IMR-90 (cell line): ENCODE data around the gene TBC1D24. TPM values are rescaled to one million over a fixed set of nuclear protein-coding genes. Genes with fewer than 3 reads are reported as not detected.

Experiments used
- ATAC-seq: fragments of 200-7000 bp; cut with Tn5 transposase; 2 replicates; pipeline ENCODE4 v1.9.1; 2020; ENCODE audit warnings: low read depth, mild to moderate bottlenecking, moderate library complexity
- BruUV-seq: library from RNA; stranded (reverse); fragments of 400-500 nt; replicated peaks from 2 replicates; lab custom pipeline; 2021; lab: Mats Ljungman, UMichigan
- CTCF ChIA-PET: fragments of 300-600 bp; formaldehyde crosslinking; extraction: SDS; loops from one replicate; lab custom pipeline; 2021; ENCODE audit warnings: antibody characterized with exemption; lab: Yijun Ruan, JAX
- POLR2A ChIA-PET: fragments of 300-600 bp; sonication (Branson Sonifier 250); formaldehyde crosslinking; loops from one replicate; lab custom pipeline; 2022; ENCODE audit warnings: antibody characterized with exemption; ENCODE audit not compliant: unreplicated experiment; lab: Charles Lee
- DNase-seq: peaks from one replicate; pipeline ENCODE4 v3.0.0; 2013
- H2AFZ ChIP-seq: replicated peaks from 2 replicates; pipeline ENCODE3; 2013; ENCODE audit warnings: low read length, mild to moderate bottlenecking; ENCODE audit not compliant: poor library complexity
- H2AK5ac ChIP-seq: 2 replicates; pipeline ENCODE4 v1.6.1; 2013; ENCODE audit warnings: low read depth, low read length, inconsistent platforms
- H2AK9ac ChIP-seq: replicated peaks from 2 replicates; pipeline ENCODE3; 2013; ENCODE audit warnings: mild to moderate bottlenecking, low read depth, low read length, moderate library complexity; ENCODE audit not compliant: poor library complexity
- H2BK120ac ChIP-seq: 2 replicates; pipeline ENCODE4 v1.6.1; 2013; ENCODE audit warnings: low read depth, low read length, inconsistent platforms
- H2BK15ac ChIP-seq: 3 replicates; pipeline ENCODE4 v1.6.1; 2013; ENCODE audit warnings: low read depth, low read length, inconsistent platforms
- H2BK20ac ChIP-seq: 2 replicates; pipeline ENCODE4 v1.6.1; 2013; ENCODE audit warnings: low read depth, mild to moderate bottlenecking, inconsistent platforms, low read length, moderate library complexity
- H2BK5ac ChIP-seq: 2 replicates; pipeline ENCODE4 v1.6.1; 2013; ENCODE audit warnings: mild to moderate bottlenecking, low read depth, low read length, inconsistent platforms; ENCODE audit not compliant: poor library complexity, severe bottlenecking
- H3K14ac ChIP-seq: replicated peaks from 2 replicates; pipeline ENCODE4 v1.6.1; 2013; ENCODE audit warnings: low read depth, low read length, inconsistent platforms
- H3K18ac ChIP-seq: 2 replicates; pipeline ENCODE4 v1.6.1; 2013; ENCODE audit warnings: low read depth, low read length, control low read depth
- H3K23ac ChIP-seq: 2 replicates; pipeline ENCODE4 v1.6.1; 2013; ENCODE audit warnings: low read depth, low read length, inconsistent platforms
- H3K27ac ChIP-seq: 2 replicates; pipeline ENCODE4 v1.5.1; 2013; ENCODE audit warnings: mild to moderate bottlenecking, control low read depth, low read length; ENCODE audit not compliant: insufficient read depth
- H3K27me3 ChIP-seq: 2 replicates; pipeline ENCODE4 v1.6.1; 2013; ENCODE audit warnings: low read length; ENCODE audit not compliant: control insufficient read depth, insufficient read depth
- H3K36me3 ChIP-seq: 2 replicates; pipeline ENCODE4 v1.6.1; 2013; ENCODE audit warnings: low read length, mixed read lengths; ENCODE audit not compliant: control insufficient read depth, insufficient read depth
- H3K4ac ChIP-seq: 2 replicates; pipeline ENCODE4 v1.6.1; 2013; ENCODE audit warnings: low read depth, low read length, inconsistent platforms
- H3K4me1 ChIP-seq: 2 replicates; pipeline ENCODE4 v1.6.1; 2013; ENCODE audit warnings: low read length, mixed read lengths; ENCODE audit not compliant: control insufficient read depth, insufficient read depth
- H3K4me2 ChIP-seq: 2 replicates; pipeline ENCODE4 v1.6.1; 2013; ENCODE audit warnings: low read depth, mild to moderate bottlenecking, control low read depth, low read length, moderate library complexity
- H3K4me3 ChIP-seq: 2 replicates; pipeline ENCODE4 v1.5.1; 2013; ENCODE audit warnings: low read depth, mild to moderate bottlenecking, control low read depth, low read length, moderate library complexity; ENCODE audit not compliant: insufficient read depth
- H3K56ac ChIP-seq: 2 replicates; pipeline ENCODE4 v1.6.1; 2013; ENCODE audit warnings: low read length, inconsistent platforms; ENCODE audit not compliant: insufficient read depth; ENCODE audit errors: extremely low read depth
- H3K79me1 ChIP-seq, 2 experiments: 2 replicates each; pipeline ENCODE4 v1.6.1; 2013; ENCODE audit warnings: low read length in 2 of 2, inconsistent platforms in 1 of 2, low read depth in 1 of 2
- H3K9ac ChIP-seq: 2 replicates; pipeline ENCODE4 v1.6.1; 2013; ENCODE audit warnings: low read depth, low read length, control low read depth
- H3K9me1 ChIP-seq: 2 replicates; pipeline ENCODE4 v1.6.1; 2013; ENCODE audit warnings: low read length, inconsistent platforms; ENCODE audit not compliant: insufficient read depth
- H3K9me3 ChIP-seq: 2 replicates; pipeline ENCODE4 v1.6.1; 2013; ENCODE audit warnings: low read length; ENCODE audit not compliant: control insufficient read depth, insufficient read depth
- H4K20me1 ChIP-seq: 2 replicates; pipeline ENCODE4 v1.6.1; 2013; ENCODE audit warnings: low read length, inconsistent platforms; ENCODE audit not compliant: insufficient read depth
- H4K5ac ChIP-seq: 2 replicates; pipeline ENCODE4 v1.6.1; 2013; ENCODE audit warnings: mild to moderate bottlenecking, low read depth, low read length, control low read depth
- H4K8ac ChIP-seq, 2 experiments: 2 replicates each; pipeline ENCODE4 v1.6.1; 2013; ENCODE audit warnings: low read depth in 2 of 2, low read length in 2 of 2, control low read depth in 1 of 2, inconsistent platforms in 1 of 2
- H4K91ac ChIP-seq: 2 replicates; pipeline ENCODE4 v1.6.1; 2013; ENCODE audit warnings: low read depth, low read length, inconsistent platforms; ENCODE audit not compliant: insufficient read depth
- BHLHE40 ChIP-seq: fragments of 150-350 bp; IDR thresholded peaks from 2 replicates; pipeline ENCODE4 v1.6.1; 2016; ENCODE audit warnings: mild to moderate bottlenecking, low read depth, low read length
- CEBPB ChIP-seq: IDR thresholded peaks from 2 replicates; pipeline ENCODE4 v1.6.1; 2012; ENCODE audit warnings: low read depth, low read length, improper control_type of control experiment
- CHD1 ChIP-seq: IDR thresholded peaks from 2 replicates; pipeline ENCODE4 v1.6.1; 2012; ENCODE audit warnings: low read depth, low read length, improper control_type of control experiment
- FOS ChIP-seq: fragments of 150-350 bp; IDR thresholded peaks from 2 replicates; pipeline ENCODE4 v1.6.1; 2016; ENCODE audit warnings: low read depth, low read length
- MAFK ChIP-seq: IDR thresholded peaks from 2 replicates; pipeline ENCODE4 v1.6.1; 2012; ENCODE audit warnings: low read depth, low read length, improper control_type of control experiment
- MAZ ChIP-seq: IDR thresholded peaks from 2 replicates; pipeline ENCODE4 v1.6.1; 2012; ENCODE audit warnings: low read depth, mild to moderate bottlenecking, low read length, improper control_type of control experiment, moderate library complexity, borderline replicate concordance
- MXI1 ChIP-seq: IDR thresholded peaks from 2 replicates; pipeline ENCODE4 v1.6.1; 2012; ENCODE audit warnings: low read depth, mild to moderate bottlenecking, low read length, moderate library complexity, borderline replicate concordance
- NFE2L2 ChIP-seq: fragments of 150-350 bp; IDR thresholded peaks from 2 replicates; pipeline ENCODE4 v1.6.1; 2016; ENCODE audit warnings: low read depth, mild to moderate bottlenecking, low read length
- RAD21 ChIP-seq: IDR thresholded peaks from 2 replicates; pipeline ENCODE4 v1.6.1; 2012; ENCODE audit warnings: low read length, improper control_type of control experiment
- RCOR1 ChIP-seq: IDR thresholded peaks from 2 replicates; pipeline ENCODE4 v1.6.1; 2012; ENCODE audit warnings: mild to moderate bottlenecking, low read length, improper control_type of control experiment; ENCODE audit not compliant: insufficient replicate concordance
- RFX5 ChIP-seq: IDR thresholded peaks from 2 replicates; pipeline ENCODE4 v1.8.0; 2012; ENCODE audit warnings: low read depth, mild to moderate bottlenecking, low read length, moderate library complexity
- SMC3 ChIP-seq: fragments of 150-350 bp; IDR thresholded peaks from 2 replicates; pipeline ENCODE4 v1.6.1; 2016; ENCODE audit warnings: low read depth, mild to moderate bottlenecking, antibody characterized with exemption, low read length, moderate library complexity
- WGBS, 2 experiments: methylation state at CpG; one replicate each; pipeline versions ENCODE4 v1.1.5 to v1.1.7; 2013; ENCODE audit warnings: missing lambda C conversion rate in 2 of 2; ENCODE audit not compliant: insufficient read length in 1 of 2; ENCODE audit errors: extremely low coverage in 2 of 2; 5-methylcytosine and 5-hydroxymethylcytosine counted together
- dilution Hi-C: fragments of 300-500 bp; cut with HindIII; formaldehyde crosslinking; loops from one replicate; pipeline ENCODE4 v1.14.3; 2018; ENCODE audit warnings: low sequenced_read_pairs; ENCODE audit not compliant: unreplicated experiment
- in situ Hi-C: fragments of 300-500 bp; cut with MboI; formaldehyde crosslinking; loops from 3 replicates; pipeline ENCODE4 v1.14.3; 2019; ENCODE audit warnings: low sequenced_read_pairs, inconsistent platforms, mixed read lengths
- intact Hi-C: fragments of 100-400 bp; cut with micrococcal nuclease; formaldehyde crosslinking; loops from 2 replicates; pipeline ENCODE4 v1.10.0; 2022
- polyA plus RNA-seq, 3 experiments: library from polyadenylated mRNA; depleted of rRNA; stranded (reverse); fragments of >200 nt; gene quantifications; 2 replicates each; pipeline ENCODE4 v1.2.3, GENCODE V29; 2012; ENCODE audit warnings: low replicate concordance in 1 of 3
- total RNA-seq: library from RNA; depleted of rRNA; stranded (reverse); fragments of >200 nt; gene quantifications from 2 replicates; pipeline ENCODE4 v1.2.3, GENCODE V29; 2012
- TF ChIP-seq, protein P1 (sequence below): fragments of 150-350 bp; IDR thresholded peaks from 2 replicates; pipeline ENCODE4 v1.6.1; 2017; ENCODE audit warnings: mild to moderate bottlenecking, antibody characterized with exemption, low read length, low read depth
- TF ChIP-seq, protein P2 (sequence below): conservative IDR thresholded peaks from 2 replicates; pipeline ENCODE4 v1.5.1; 2012; ENCODE audit warnings: mild to moderate bottlenecking, low read depth, low read length, improper control_type of control experiment
- TF ChIP-seq, protein P3 (sequence below): fragments of 150-350 bp; IDR thresholded peaks from 2 replicates; pipeline ENCODE4 v1.6.1; 2016; ENCODE audit warnings: low read depth, mild to moderate bottlenecking, low read length, moderate library complexity, borderline replicate concordance

The TBC1D24 gene
- total and polyA plus RNA-seq, 2 of the 4 experiments (the other 2 are of a cell fraction): 7.5 to 13.4 TPM

DNA sequence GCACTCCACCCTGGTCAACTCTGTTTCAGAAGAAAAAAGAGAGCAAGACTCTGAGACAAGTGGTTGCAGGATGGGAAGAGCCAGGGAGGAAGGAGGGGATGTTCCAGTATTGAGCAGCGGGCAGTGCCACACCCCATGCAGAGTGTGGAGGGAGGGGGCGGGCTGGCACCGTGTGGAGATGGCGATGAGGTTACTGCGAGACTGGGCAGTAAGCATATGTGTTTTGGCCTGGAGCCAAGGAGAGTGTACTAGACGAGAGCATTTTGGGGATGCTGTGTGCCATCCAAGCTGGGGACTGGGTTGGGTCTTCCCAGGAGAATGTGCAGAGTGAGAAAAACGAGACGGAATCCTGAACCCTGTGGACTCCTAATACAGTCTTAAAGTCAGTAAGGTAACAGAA lies 3.4 kb downstream of the TBC1D24 start:
- H3K14ac ChIP-seq: no peak overlapping the region
- H3K23ac ChIP-seq: no peak overlapping the region
- WGBS, 2 experiments: 88% methylated on average over 4 of the region's 8 CpGs; no CpG with 5 or more reads in 1 of the 2 experiments
- H3K9me3 ChIP-seq: no peaks in the 10 kb centered on the region
- H3K4ac ChIP-seq: no peak overlapping the region
- H3K27me3 ChIP-seq: no peaks in the 10 kb centered on the region
- peaks cover 4% of the 10 kb centered on the region; the same call in 1 of the 2 replicates for H3K9me1 ChIP-seq
- H3K56ac ChIP-seq: no peak overlapping the region
- no peak overlapping the region for H2BK120ac ChIP-seq
- no peak overlapping the region for H2AK5ac ChIP-seq
- intact Hi-C loops (no loop called here), dilution Hi-C loops (no loop called here), in situ Hi-C loops (no loop called here)
- CTCF ChIA-PET: no interaction called here
- no peak overlapping the region for H4K8ac ChIP-seq
- no peak for TF ChIP-seq FOS
- TF ChIP-seq MXI1: no peak
- TF ChIP-seq, protein P1, sequence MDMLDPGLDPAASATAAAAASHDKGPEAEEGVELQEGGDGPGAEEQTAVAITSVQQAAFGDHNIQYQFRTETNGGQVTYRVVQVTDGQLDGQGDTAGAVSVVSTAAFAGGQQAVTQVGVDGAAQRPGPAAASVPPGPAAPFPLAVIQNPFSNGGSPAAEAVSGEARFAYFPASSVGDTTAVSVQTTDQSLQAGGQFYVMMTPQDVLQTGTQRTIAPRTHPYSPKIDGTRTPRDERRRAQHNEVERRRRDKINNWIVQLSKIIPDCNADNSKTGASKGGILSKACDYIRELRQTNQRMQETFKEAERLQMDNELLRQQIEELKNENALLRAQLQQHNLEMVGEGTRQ: no peak
- TF ChIP-seq RAD21: no peak
- no peak for TF ChIP-seq MAFK
- TF ChIP-seq CEBPB: no peak
- TF ChIP-seq MAZ: no peak
- TF ChIP-seq, protein P2, sequence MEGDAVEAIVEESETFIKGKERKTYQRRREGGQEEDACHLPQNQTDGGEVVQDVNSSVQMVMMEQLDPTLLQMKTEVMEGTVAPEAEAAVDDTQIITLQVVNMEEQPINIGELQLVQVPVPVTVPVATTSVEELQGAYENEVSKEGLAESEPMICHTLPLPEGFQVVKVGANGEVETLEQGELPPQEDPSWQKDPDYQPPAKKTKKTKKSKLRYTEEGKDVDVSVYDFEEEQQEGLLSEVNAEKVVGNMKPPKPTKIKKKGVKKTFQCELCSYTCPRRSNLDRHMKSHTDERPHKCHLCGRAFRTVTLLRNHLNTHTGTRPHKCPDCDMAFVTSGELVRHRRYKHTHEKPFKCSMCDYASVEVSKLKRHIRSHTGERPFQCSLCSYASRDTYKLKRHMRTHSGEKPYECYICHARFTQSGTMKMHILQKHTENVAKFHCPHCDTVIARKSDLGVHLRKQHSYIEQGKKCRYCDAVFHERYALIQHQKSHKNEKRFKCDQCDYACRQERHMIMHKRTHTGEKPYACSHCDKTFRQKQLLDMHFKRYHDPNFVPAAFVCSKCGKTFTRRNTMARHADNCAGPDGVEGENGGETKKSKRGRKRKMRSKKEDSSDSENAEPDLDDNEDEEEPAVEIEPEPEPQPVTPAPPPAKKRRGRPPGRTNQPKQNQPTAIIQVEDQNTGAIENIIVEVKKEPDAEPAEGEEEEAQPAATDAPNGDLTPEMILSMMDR: no peak
- TF ChIP-seq CHD1: no peak
- TF ChIP-seq NFE2L2: no peak
- no peak for TF ChIP-seq BHLHE40
- TF ChIP-seq RFX5: no peak
- TF ChIP-seq, protein P3, sequence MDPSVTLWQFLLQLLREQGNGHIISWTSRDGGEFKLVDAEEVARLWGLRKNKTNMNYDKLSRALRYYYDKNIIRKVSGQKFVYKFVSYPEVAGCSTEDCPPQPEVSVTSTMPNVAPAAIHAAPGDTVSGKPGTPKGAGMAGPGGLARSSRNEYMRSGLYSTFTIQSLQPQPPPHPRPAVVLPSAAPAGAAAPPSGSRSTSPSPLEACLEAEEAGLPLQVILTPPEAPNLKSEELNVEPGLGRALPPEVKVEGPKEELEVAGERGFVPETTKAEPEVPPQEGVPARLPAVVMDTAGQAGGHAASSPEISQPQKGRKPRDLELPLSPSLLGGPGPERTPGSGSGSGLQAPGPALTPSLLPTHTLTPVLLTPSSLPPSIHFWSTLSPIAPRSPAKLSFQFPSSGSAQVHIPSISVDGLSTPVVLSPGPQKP: no peak
- no peak for TF ChIP-seq SMC3
- no peak for TF ChIP-seq RCOR1
- no peak overlapping the region for H2AFZ ChIP-seq
- BruUV-seq: no TSS peak
- POLR2A ChIA-PET: no interaction called here
- no peak overlapping the region for H4K5ac ChIP-seq
- H3K9ac ChIP-seq: no peak overlapping the region
- no peak overlapping the region for H2BK20ac ChIP-seq
- H2BK5ac ChIP-seq: no peak overlapping the region
- no peak overlapping the region for H3K4me3 ChIP-seq
- DNase-seq (no peak), ATAC-seq (no peak)
- no peak overlapping the region for H4K91ac ChIP-seq
- no peak overlapping the region for H2BK15ac ChIP-seq
- H3K79me1 ChIP-seq: peaks cover 14 to 72% of the 10 kb centered on the region in 2 experiments; a peak in 3 of 4 replicates
- H3K18ac ChIP-seq: no peak overlapping the region
- H3K4me2 ChIP-seq: no peak overlapping the region
- H3K4me1 ChIP-seq: peaks cover 18% of the 10 kb centered on the region
- H4K20me1 ChIP-seq: peaks cover 23% of the 10 kb centered on the region
- no peak overlapping the region for H3K27ac ChIP-seq
- H3K36me3 ChIP-seq: no peaks in the 10 kb centered on the region
- H2AK9ac ChIP-seq: no peak overlapping the region
